HepG2 (cell line): Measurements from ENCODE around the gene UQCRHL. TPM values are rescaled to one million over a fixed set of nuclear protein-coding genes. Genes with fewer than 3 reads are reported as not detected.

Experiments used
- MIER3 ChIP-seq: IDR thresholded peaks from 2 replicates; pipeline ENCODE4 v1.6.1; 2016; ENCODE audit warnings: missing compliant biosample characterization, borderline replicate concordance
- NAIF1 ChIP-seq: sonication (generic); formaldehyde crosslinking; IDR thresholded peaks from 2 replicates; pipeline ENCODE4 v1.5.0; 2020; ENCODE audit warnings: mild to moderate bottlenecking, missing genetic modification reagents, borderline replicate concordance
- NKX3-1 ChIP-seq: sonication (generic); formaldehyde crosslinking; IDR thresholded peaks from 2 replicates; pipeline ENCODE4 v1.5.0; 2020; ENCODE audit warnings: missing genetic modification reagents
- SAP130 ChIP-seq: IDR thresholded peaks from 2 replicates; pipeline ENCODE4 v1.6.1; 2016; ENCODE audit warnings: low read depth
- ZBTB20 ChIP-seq: sonication (generic); formaldehyde crosslinking; IDR thresholded peaks from 2 replicates; pipeline ENCODE4 v1.8.1; 2023; ENCODE audit warnings: missing genetic modification reagents, low read depth, mild to moderate bottlenecking, borderline replicate concordance
- ZNF10 ChIP-seq: sonication (generic); formaldehyde crosslinking; IDR thresholded peaks from 2 replicates; pipeline ENCODE4 v1.4.0; 2020; ENCODE audit warnings: mild to moderate bottlenecking, low read depth, missing genetic modification reagents, borderline replicate concordance
- ZNF124 ChIP-seq: sonication (generic); formaldehyde crosslinking; IDR thresholded peaks from 2 replicates; pipeline ENCODE4 v1.4.0; 2020; ENCODE audit warnings: missing genetic modification reagents
- ZNF775 ChIP-seq: sonication (generic); formaldehyde crosslinking; IDR thresholded peaks from 2 replicates; pipeline ENCODE4 v1.4.0; 2020; ENCODE audit warnings: missing genetic modification reagents, mild to moderate bottlenecking, moderate library complexity, borderline replicate concordance
- ZNF879 ChIP-seq: sonication (generic); formaldehyde crosslinking; IDR thresholded peaks from 2 replicates; pipeline ENCODE4 v1.8.1; 2023; ENCODE audit warnings: missing genetic modification reagents
- ZZZ3 ChIP-seq: sonication (generic); formaldehyde crosslinking; IDR thresholded peaks from 2 replicates; pipeline ENCODE4 v1.4.0; 2020; ENCODE audit warnings: missing genetic modification reagents, mild to moderate bottlenecking, borderline replicate concordance
- polyA plus RNA-seq, 8 experiments: library from polyadenylated mRNA; depleted of rRNA in 3 of 8; stranded (reverse) in 7 of 8; unstranded in 1 of 8; fragments of >200 nt; fragmentation: Illumina TruSeq in 4 of 8; extraction: Trizol in 4 of 8; gene quantifications; 2 replicates each; pipeline versions ENCODE4 v1.2.1 to v1.2.3, GENCODE V29; 2011 to 2016; ENCODE audit warnings: low read depth in 4 of 8, missing spikeins in 1 of 8, mixed read lengths in 1 of 8; ENCODE audit not compliant: insufficient read depth in 1 of 8
- total RNA-seq, 5 experiments: library from RNA; depleted of rRNA; stranded (reverse); fragments of >200 nt; fragmentation: Illumina TruSeq; extraction: Trizol; gene quantifications; 2 replicates each; pipeline ENCODE4 v1.2.3, GENCODE V29; 2016; ENCODE audit warnings: low read depth in 1 of 5
- TF ChIP-seq, protein P1 (sequence below): sonication (generic); formaldehyde crosslinking; IDR thresholded peaks from 2 replicates; pipeline ENCODE4 v1.4.0; 2020; ENCODE audit warnings: missing genetic modification reagents, mild to moderate bottlenecking, borderline replicate concordance
- TF ChIP-seq, protein P2 (sequence below): sonication (generic); formaldehyde crosslinking; IDR thresholded peaks from 2 replicates; pipeline ENCODE4 v1.5.0; 2020; ENCODE audit warnings: missing genetic modification reagents
- TF ChIP-seq, protein P3 (sequence below): sonication (generic); formaldehyde crosslinking; IDR thresholded peaks from 2 replicates; pipeline ENCODE4 v1.5.1; 2020; ENCODE audit warnings: missing genetic modification reagents, mild to moderate bottlenecking, borderline replicate concordance
- TF ChIP-seq, protein P4 (sequence below): sonication (generic); formaldehyde crosslinking; IDR thresholded peaks from 2 replicates; pipeline ENCODE4 v1.4.0; 2020; ENCODE audit warnings: missing genetic modification reagents, borderline replicate concordance
- TF ChIP-seq, protein P5 (sequence below): IDR thresholded peaks from 2 replicates; pipeline ENCODE4 v1.6.1; 2016; ENCODE audit warnings: mild to moderate bottlenecking

Gene UQCRHL
- total and polyA plus RNA-seq, 2 of the 13 experiments (the other 11 are each of a cell fraction or from before 2014, with no cell fraction given): 1.8 to 2.3 TPM

DNA sequence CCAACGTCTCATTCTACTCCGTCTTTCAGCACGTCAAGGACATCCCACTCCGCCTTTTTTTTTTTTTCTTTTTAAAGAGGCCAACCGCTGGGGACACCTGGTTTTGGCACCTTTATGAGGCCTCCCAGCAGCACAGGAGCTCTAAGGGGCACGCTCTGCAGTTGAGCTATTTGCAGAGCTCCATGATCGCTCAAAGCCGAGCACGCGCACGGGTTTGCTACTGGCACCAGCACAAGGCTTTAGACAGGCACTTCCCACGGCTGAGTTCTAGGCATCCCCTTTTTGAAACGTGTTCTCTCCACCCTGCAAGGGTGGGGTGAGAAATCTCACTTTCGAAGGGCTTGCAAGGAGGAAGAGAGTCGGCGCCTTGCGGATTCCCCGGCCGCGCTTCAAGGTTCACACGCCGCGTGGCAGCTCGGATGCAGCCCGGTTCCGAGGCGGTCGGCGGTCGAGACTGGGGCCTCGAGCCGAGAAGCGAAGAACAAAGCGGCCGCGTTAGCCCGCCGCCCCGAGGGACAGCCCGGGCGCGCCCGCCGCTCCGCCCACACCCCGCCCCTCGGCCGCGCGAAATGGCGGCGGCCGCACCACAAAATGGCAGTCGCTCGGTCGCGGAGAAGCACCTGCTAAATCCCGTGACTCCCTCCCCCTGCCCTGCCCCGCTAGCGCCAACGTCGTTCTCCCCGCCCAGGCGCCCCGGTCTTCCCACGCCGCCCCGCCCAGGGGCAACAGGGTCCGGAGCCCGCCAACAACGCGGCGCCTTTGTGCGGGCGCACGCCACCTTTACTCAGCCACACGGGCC, 27.2 kb upstream of the UQCRHL start (continued):
- TF ChIP-seq, protein P1, sequence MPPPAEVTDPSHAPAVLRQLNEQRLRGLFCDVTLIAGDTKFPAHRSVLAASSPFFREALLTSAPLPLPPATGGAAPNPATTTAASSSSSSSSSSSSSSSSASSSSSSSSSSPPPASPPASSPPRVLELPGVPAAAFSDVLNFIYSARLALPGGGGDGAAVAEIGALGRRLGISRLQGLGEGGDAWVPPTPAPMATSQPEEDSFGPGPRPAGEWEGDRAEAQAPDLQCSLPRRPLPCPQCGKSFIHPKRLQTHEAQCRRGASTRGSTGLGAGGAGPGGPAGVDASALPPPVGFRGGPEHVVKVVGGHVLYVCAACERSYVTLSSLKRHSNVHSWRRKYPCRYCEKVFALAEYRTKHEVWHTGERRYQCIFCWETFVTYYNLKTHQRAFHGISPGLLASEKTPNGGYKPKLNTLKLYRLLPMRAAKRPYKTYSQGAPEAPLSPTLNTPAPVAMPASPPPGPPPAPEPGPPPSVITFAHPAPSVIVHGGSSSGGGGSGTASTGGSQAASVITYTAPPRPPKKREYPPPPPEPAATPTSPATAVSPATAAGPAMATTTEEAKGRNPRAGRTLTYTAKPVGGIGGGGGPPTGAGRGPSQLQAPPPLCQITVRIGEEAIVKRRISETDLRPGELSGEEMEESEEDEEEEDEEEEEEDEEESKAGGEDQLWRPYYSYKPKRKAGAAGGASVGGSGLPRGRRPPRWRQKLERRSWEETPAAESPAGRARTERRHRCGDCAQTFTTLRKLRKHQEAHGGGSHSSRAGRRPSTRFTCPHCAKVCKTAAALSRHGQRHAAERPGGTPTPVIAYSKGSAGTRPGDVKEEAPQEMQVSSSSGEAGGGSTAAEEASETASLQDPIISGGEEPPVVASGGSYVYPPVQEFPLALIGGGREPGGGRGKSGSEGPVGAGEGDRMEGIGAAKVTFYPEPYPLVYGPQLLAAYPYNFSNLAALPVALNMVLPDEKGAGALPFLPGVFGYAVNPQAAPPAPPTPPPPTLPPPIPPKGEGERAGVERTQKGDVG (CRISPR knock-in tag): no peak
- no peak for TF ChIP-seq ZZZ3
- TF ChIP-seq, protein P2, sequence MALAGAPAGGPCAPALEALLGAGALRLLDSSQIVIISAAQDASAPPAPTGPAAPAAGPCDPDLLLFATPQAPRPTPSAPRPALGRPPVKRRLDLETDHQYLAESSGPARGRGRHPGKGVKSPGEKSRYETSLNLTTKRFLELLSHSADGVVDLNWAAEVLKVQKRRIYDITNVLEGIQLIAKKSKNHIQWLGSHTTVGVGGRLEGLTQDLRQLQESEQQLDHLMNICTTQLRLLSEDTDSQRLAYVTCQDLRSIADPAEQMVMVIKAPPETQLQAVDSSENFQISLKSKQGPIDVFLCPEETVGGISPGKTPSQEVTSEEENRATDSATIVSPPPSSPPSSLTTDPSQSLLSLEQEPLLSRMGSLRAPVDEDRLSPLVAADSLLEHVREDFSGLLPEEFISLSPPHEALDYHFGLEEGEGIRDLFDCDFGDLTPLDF (CRISPR knock-in tag): peak; percentile 58; the same call in 1 of the 2 replicates
- TF ChIP-seq, protein P3, sequence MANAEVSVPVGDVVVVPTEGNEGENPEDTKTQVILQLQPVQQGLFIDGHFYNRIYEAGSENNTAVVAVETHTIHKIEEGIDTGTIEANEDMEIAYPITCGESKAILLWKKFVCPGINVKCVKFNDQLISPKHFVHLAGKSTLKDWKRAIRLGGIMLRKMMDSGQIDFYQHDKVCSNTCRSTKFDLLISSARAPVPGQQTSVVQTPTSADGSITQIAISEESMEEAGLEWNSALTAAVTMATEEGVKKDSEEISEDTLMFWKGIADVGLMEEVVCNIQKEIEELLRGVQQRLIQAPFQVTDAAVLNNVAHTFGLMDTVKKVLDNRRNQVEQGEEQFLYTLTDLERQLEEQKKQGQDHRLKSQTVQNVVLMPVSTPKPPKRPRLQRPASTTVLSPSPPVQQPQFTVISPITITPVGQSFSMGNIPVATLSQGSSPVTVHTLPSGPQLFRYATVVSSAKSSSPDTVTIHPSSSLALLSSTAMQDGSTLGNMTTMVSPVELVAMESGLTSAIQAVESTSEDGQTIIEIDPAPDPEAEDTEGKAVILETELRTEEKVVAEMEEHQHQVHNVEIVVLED: no peak; the same call in 1 of the 2 replicates
- no peak for TF ChIP-seq ZNF10
- peak; percentile 85 for TF ChIP-seq NKX3-1 (CRISPR knock-in tag)
- no peak for TF ChIP-seq NAIF1
- TF ChIP-seq SAP130 (CRISPR knock-in tag): peak; percentile 61
- peak; percentile 45; the same call in 1 of the 2 replicates for TF ChIP-seq ZNF879
- no peak for TF ChIP-seq MIER3 (CRISPR knock-in tag)
- no peak for TF ChIP-seq ZNF124
- TF ChIP-seq ZNF775: no peak
- TF ChIP-seq ZBTB20: no peak; the same call in 1 of the 2 replicates
- TF ChIP-seq, protein P4, sequence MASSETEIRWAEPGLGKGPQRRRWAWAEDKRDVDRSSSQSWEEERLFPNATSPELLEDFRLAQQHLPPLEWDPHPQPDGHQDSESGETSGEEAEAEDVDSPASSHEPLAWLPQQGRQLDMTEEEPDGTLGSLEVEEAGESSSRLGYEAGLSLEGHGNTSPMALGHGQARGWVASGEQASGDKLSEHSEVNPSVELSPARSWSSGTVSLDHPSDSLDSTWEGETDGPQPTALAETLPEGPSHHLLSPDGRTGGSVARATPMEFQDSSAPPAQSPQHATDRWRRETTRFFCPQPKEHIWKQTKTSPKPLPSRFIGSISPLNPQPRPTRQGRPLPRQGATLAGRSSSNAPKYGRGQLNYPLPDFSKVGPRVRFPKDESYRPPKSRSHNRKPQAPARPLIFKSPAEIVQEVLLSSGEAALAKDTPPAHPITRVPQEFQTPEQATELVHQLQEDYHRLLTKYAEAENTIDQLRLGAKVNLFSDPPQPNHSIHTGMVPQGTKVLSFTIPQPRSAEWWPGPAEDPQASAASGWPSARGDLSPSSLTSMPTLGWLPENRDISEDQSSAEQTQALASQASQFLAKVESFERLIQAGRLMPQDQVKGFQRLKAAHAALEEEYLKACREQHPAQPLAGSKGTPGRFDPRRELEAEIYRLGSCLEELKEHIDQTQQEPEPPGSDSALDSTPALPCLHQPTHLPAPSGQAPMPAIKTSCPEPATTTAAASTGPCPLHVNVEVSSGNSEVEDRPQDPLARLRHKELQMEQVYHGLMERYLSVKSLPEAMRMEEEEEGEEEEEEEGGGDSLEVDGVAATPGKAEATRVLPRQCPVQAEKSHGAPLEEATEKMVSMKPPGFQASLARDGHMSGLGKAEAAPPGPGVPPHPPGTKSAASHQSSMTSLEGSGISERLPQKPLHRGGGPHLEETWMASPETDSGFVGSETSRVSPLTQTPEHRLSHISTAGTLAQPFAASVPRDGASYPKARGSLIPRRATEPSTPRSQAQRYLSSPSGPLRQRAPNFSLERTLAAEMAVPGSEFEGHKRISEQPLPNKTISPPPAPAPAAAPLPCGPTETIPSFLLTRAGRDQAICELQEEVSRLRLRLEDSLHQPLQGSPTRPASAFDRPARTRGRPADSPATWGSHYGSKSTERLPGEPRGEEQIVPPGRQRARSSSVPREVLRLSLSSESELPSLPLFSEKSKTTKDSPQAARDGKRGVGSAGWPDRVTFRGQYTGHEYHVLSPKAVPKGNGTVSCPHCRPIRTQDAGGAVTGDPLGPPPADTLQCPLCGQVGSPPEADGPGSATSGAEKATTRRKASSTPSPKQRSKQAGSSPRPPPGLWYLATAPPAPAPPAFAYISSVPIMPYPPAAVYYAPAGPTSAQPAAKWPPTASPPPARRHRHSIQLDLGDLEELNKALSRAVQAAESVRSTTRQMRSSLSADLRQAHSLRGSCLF (CRISPR knock-in tag): 0 out of 2 replicates have a peak, but pooled peaks have one; percentile 23
- TF ChIP-seq, protein P5, sequence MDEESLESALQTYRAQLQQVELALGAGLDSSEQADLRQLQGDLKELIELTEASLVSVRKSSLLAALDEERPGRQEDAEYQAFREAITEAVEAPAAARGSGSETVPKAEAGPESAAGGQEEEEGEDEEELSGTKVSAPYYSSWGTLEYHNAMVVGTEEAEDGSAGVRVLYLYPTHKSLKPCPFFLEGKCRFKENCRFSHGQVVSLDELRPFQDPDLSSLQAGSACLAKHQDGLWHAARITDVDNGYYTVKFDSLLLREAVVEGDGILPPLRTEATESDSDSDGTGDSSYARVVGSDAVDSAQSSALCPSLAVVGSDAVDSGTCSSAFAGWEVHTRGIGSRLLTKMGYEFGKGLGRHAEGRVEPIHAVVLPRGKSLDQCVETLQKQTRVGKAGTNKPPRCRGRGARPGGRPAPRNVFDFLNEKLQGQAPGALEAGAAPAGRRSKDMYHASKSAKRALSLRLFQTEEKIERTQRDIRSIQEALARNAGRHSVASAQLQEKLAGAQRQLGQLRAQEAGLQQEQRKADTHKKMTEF: peak; percentile 83
